ENCODE data around the gene CKB. TPM values are rescaled to one million over a fixed set of nuclear protein-coding genes. Genes with fewer than 3 reads are reported as not detected.

Gene CKB
- total RNA-seq, 1 experiment from 2014 or later, result 28.1 TPM

DNA sequence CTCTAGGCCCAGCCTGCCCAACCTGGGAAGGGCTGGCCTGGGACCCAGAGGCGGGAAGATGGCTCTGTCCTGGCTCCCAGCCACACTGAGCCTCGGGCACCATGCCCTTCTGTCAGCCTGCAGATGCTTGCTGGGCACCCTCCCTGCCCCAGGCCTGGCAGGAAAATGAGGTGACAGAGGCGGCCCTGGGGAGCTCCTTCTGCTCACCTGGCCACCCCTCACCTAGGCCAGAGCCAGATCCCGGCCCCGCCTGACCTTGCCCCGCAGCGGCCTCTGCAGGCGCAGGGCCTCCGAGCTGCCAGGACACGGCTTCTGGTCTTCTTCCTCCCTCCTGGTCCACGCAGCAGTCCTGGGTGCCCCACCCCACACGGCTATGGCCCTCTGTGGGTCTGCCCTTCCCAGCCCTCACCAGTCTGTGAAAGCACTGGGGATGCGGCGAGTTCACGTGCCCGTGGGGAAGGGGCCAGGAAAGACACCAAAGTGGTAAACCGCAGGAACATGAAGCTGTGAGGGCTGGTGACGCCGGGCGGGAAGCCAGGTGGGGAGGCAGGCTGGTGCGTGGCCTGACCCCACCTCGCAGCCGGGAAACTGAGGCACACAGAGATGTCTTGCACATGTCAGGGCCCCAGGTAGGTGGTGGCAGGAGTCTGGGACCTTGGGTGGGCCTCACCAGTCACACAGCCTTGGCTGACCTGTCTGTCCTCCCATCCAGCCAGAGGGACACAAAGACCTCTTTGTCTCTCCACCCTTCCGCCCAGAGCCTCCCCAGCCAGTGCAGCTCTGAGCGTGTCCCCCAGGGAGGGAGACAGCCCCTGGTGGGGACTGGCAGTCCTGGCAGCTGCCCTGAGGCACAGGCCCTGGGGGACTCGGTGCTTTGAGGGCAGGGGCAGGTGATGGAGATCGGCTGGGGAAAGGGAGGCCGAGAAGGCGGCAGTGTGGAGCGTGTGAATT lies 27.0 kb upstream of the CKB start:
- peak; percentile 10 for DNase-seq (ENCODE audit: low read depth)

DNA sequence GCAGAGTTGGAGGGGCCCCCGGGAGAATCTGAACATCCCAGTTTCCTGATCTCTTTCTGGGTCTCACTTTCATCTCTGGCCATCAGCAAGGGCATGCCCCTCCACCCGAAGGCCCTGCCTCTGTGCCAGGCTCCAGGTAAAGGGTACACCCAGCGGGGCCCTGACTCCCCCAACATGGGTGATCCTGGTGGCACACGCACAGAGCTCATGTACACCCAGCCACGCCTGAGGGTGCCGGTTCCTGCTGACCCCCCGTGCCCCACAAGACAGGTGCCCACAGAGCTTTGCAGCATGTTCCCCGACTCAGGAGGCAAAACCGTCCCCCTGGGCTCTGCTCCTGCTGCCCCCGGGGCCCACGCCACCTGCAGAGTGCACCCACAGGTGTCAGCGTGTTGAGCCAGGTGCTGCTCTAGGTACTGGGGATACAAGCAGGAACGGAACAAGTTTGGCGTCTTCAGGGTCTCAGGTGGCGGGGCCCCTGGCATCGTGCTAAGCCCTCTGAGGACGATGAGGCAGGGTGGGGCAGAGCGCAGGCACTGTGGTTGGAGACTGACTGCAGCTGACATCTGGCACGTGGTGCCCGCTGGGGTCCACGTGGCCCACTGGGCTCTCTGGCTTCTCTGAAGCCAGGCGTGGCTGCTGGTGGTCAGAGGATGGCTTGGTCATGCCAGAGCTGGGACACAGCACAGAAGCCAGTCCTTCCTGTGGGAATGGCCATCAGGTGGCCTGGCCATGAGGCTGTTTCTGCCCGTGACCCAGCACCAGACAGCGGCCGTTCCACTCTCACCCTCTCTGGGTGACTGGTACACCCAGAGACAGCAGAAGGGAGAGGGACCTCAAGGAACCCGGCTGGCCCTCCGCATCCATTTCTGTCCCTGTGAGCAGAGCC lies 26.1 kb upstream of the CKB start:
- DNase-seq (ENCODE audit: low read depth), result no peak

DNA sequence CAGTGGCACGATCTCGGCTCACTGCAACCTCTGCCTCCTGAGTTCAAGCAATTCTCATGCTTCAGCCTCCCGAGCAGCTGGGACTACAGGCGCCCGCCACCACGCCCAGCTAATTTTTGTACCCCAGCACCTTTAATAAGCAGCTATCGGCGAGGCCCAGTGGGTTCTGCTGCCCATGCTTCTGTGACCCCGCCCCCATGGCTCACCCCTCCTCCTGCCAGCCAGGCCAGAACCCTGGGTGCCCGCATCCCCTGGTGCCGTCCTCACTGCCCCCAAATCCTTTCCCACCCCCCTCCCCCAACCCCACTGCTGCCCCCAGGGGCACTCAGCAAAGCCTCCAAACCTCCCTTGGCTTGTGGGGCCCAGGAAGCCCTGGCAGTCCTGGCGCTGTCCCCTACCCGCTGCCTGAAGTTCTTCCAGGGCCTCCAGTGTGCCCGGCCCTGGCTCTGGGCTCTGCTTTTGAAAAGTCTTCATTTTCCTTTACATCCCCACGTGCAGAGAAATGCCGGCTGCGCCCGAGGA lies 25.4 kb upstream of the CKB start:
- no peak for DNase-seq (ENCODE audit: low read depth)

DNA sequence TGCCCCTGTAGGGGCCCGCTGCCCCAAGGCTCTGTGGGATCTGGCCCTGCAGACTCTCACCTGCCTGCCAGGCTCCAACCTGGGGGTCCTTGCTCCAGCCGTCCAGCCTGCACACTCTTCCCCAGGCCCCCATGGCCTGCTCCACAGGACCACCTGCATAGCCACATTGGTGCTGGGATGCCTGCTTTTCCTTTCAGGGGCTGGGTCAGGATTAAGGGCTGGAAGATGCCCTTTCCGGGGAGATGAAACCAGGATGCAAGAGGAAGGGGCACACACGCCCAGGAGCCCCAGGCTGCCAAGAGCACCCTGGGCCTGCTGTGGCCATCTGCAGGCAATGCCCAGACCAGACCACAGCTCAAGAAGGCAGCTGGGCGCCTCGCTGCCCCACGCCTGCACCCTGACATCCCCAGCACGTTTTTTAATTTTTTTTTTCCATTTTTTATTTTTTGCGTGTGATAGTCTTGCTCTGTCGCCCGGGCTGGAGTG lies 24.9 kb upstream of the CKB start:
- no peak for DNase-seq (ENCODE audit: low read depth)

DNA sequence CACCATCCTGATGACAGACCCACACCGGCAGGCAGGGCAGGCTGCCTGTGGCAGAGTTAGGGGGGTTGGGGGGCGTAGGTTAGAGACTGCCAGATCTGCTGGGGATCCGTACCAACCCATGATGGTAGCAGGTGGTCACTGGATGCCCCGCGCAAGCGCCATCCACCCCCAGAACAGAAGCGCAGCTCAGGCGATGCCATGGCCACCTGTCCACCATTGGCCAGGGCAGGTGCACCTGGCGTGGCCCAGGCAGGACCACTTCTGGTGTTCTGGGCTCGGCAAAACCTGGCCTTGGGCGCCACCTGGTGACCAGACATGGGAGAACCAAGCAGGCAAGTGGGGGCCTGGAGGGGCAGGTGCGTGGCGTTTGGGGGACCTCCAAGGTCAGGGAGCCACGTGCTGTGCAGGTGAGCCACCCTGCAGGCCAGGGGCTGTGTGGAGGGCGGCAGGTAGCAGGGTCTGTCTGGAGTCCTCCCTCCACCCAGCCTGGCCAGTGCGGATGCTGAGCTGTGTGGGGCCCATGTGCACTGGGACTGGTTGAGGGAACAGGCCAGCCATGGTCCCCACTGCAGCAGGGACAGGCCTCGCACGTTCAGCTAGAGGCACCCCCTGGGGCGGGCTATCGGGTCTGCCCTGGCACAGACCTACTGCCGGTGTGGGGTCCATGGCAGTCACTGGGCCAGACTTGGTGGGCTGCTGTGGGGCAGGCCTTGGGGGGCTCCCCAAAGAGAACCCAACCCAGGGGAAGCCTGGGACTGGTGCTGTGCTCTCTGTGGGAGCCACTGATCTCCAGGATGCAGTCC lies 24.2 kb upstream of the CKB start:
- peak; percentile 74 for DNase-seq (ENCODE audit: low read depth)

DNA sequence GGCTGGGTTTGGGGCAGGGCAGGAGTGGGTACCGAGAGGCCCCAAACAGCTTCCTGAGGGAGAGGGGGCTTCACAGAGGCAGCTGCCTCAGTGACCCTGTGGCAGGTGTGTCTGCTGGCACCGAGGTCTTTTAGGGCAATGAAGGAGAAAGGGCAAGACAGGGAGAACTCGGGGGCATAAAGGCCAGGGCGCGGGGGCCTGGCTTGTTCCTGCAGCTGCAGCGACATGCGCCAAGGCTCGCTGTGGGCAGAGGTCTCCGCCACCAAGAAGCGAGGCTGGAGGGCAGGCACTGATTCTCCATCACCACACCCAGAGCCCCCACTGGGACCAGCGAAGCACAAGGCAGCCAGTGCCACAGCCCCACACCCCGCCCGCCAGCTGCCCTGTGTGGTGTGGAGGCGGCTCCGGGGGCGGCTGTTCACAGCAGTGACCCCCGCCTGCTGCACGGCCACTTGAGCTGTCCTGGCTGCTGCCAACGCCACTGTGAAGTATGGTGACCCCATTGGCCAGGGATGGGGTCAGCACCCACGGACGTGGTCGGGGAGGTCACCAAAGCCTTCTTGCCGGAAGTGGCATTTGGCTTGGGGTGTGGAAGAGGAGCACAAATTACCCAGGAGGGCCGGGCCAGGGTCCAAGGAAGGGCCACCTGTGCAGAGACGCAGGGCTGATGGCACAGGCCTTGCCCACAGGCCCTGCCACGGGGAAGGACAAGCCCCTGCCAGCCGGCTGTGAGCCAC lies 23.5 kb upstream of the CKB start:
- peak; percentile 7 for DNase-seq (ENCODE audit: low read depth)

DNA sequence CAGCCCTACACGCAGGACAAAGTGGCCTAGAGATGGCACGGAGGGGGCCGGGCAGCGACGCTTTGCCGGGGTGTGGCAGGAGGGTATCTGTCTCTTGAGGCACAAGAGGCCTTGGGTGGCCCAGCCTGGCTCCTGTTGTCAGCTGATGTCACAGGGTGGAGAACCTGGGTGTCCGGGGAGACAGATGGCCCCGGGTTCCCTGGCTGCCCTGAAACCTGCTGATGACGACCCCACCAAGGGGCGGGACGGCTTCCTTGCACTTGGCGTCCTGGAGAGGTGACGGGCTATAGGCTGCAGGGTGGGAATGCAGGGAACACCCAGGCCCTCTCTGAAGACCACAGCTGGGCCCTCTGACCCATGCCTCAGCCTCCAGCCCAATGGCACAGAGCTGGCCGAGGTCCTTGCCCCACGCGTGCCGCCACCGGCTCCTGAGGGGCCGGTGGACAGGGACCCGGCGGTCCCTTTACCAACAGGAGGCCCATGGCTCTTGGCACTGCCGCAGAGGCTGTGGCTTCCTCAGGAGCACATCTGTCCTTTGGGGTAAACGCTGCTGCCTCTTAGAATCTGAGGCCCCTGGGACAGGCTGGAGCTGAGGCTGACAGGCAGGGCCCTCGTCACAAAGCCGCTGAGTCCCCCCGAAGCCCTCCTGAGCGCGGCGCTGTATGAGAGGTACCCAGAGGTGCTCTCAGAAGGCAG lies 22.7 kb upstream of the CKB start:
- peak; percentile 5 for DNase-seq (ENCODE audit: low read depth)

DNA sequence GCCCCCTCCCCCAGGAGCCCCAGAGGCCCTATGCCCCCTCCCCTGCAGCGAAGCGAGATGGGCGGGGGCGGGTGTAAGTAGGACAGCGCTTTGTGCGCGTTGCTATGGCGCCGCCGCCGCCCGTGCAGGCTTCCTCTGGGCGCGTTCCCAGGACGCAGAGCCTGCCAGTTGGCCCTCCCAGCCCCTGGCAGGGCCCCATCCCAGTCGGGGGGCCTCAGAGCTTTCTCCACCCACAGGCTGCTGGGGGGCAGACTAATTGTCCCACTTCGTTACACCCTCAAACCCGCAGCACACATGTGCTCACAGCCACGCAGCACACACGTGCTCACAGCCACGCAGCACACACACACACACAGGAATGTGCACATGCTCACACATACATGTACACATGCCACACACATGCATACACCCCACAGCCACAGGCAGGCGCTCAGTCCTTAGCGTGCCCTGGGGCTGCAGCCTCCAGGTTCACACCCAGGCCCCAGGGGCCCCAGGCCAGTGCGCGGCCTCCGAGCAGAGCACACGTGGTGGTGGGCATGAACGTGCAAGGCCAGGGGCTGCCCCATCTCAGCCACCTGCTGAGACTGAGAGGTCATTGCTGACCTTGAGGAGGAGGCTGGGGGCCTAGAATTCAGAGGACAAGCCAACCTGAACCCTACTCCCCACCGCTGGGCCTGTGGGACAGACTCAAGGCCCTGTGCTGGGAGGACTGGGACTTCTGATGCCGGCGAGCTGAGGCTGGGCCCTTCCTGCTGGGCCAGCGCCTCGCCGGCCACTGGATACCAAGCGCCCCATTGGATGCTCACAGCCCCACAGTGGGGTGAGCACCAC lies 22.0 kb upstream of the CKB start:
- peak; percentile 4 for DNase-seq (ENCODE audit: low read depth)

DNA sequence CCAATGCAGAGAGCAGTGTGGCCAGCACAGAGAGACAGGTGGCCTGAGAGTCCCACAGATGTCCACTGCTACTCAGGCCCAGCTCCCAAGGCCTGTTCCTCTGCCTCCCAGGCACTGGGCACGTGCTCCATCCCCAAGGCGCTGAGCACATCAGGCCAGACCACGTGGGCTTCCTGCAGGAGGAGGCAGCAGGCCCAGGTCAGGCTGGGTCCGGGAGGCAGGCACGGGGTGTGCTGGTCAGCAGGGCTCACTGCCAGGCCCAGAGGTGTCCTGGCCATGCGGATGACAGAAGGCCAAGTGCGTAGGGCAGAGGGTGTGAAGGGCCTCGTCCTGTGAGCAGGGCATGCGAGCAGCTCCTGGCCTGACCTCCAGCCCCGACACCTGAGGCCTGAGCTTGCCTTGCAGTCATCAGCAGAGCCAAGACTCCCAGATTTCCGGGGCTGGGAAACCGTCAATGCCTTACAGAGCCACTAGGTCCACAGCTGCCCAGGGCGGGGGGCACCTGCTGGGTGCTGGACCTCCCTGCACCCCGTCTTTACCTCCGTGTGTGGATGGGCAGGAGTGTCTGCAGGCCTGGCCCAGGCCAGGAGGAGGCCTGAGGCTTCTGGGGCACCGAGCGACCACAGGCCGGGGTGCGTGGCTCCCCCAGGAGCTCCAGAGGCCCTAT lies 21.2 kb upstream of the CKB start:
- peak; percentile 20 for DNase-seq (ENCODE audit: low read depth)

DNA sequence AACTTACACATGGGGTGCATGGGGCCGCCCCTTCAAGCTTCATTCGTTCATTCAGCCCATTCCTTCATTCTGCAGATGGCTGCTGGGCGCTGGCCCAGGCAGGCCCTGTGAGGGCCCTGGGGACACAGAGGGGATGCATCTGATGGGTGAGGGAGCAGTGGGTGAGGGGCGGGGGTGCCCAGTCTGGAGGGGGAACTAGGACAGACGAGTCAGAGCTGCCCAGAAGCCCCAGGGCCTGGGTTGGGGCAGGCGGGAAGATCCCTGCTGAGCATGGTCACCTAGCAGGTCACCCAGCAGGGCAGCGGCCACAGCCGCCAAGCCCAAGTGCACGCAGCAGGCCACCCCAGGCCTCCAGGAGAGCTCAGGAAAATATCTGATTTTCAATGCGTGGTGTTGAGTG lies 20.5 kb upstream of the CKB start:
- DNase-seq (ENCODE audit: low read depth), result no peak

DNA sequence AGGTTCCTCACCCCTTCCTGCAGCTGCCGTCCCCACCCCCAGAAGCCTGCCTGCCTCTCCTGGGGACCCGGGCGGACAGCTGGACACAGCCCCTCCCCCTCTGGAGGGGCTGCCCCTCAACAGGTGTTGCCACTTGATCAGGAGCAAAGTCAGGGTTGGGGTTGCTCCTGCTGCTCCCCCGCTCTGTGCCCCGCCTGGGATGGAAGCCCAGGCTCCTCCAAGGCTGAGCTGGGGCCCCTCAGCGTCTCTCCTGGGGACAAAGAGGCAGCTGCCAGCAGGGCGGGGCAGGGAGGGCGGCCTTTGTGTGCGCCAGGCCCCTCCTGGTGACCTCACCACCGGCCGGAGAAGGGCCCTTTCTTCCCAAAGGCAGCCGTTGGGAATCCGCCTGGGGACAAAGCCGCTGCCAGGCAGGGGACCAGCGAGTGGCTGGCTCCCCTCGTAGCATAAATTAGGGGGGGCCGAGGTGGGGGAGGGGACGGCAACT lies 20.0 kb upstream of the CKB start:
- peak; percentile 66 for DNase-seq (ENCODE audit: low read depth)

DNA sequence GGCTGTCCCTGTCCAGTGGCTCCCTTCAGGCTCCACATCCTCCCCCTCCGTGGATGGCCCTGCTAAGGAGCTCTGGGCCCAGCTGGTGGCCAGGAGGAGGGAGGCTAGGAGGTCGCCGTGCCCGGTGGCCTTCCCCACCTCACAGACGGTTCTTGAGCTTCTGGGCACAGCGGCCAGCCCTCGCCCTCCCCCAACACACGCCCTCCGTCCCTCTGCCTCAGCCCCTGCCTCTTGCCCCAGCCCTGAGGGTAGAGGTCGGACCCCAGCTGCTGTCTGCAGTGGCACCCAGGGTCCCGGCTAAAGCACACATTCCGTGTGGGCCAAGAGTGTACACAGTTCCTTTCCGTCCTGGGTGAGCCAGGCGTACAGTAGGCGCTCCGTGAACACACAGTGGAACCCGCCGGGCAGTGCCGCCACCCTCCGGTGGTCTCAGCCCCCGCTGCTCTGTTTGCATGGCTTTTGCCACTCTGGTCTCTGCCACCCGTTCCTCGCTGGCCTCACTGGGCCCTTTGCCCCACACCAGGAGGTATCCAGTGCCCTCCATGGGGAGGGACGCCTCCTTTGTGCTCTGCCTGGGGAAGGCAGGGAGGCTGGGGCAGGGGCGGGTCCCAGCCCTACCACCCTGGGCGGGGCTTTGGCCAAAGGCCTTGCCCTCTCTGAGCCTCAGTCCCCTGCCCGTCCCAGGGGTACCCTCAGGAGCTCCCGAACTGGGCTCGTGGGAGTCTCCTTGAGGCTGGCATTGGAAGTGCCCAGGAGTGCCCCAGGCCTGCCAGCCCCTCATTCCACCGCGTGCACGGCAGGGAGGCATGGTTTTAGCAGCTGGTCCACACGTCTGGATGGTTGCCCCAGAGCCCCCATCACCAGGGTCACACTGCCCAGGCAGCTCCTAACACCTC lies 19.3 kb upstream of the CKB start:
- no peak for DNase-seq (ENCODE audit: low read depth)

DNA sequence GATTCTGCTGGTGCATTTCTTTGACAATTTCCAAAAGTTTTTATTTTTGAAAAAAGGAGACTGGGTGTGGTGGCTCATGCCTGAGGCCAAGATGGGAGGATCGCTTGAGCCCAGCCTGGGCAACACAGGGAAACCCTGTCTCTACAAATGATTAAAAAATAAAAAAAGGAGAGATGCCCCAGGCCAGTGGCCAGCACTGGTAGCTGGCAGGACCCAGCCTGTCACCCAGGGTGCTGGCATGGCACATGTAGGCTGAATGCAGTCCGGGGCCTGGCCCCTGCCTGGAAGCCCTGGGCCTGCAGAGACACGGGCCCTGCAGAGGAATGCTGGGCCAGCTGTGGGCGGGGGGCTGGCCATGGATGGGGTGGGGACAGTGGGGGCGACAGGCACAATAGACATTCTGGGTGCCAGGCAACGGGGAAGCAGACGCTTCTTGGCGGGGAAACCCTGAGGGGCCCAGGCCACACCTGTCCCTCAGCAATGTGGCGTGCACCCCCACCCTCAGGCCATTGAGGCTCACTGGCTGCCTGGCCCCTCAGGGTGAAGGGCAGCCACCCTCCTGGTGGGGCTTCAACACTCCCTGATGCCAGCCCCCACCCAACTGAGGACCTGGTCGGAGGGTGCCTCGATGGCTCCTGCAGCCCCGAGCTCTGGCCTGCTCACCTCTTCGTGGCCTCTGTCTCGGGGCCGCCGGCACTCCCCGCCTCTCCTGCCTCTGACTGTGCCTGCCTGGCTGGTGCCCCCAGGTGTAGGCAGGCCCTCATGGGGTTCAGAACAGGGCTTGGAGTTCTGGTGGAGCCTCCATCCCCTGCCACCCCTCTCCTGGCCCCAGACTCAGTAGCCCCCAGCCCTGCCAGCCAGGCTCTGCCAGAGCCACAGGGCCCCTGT lies 18.4 kb upstream of the CKB start:
- no peak for DNase-seq (ENCODE audit: low read depth)

DNA sequence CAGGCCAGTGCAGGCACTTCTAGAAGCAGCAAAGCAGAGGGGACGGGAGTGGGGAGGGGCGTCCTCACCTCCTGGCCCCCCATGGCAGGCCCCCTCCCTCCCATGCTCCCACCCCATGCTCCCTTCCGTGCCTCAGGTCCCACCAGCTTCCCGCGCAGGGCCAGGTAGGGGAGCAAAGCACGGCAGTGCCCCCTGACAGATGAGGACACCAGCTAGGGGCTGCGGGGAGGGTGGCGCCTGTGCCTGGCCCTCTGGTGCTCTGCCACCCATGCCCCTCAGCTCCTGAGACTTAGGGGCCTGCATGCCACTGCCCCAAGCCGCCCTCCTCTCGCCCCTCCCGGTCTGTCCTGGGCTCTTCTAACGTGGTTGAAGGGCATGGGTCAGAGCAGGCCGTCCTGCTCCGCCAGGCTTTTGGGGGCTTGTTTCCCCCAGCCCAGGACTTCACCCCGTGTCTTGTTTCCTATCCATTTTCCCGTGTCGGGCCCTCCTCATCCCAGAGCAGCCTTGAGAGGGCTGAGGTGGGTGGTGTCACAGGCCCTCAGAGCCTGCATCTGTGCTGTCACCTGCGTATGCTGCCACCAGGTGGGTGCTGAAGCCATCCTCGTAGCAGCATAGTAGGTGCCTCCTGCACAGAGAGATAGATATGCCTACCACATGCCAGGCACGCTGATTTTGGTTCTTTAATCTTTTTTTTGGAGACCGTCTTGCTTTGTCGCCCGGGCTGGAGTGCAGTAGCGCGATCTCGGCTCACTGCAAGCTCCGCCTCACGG lies 16.6 kb upstream of the CKB start:
- no peak for DNase-seq (ENCODE audit: low read depth)

DNA sequence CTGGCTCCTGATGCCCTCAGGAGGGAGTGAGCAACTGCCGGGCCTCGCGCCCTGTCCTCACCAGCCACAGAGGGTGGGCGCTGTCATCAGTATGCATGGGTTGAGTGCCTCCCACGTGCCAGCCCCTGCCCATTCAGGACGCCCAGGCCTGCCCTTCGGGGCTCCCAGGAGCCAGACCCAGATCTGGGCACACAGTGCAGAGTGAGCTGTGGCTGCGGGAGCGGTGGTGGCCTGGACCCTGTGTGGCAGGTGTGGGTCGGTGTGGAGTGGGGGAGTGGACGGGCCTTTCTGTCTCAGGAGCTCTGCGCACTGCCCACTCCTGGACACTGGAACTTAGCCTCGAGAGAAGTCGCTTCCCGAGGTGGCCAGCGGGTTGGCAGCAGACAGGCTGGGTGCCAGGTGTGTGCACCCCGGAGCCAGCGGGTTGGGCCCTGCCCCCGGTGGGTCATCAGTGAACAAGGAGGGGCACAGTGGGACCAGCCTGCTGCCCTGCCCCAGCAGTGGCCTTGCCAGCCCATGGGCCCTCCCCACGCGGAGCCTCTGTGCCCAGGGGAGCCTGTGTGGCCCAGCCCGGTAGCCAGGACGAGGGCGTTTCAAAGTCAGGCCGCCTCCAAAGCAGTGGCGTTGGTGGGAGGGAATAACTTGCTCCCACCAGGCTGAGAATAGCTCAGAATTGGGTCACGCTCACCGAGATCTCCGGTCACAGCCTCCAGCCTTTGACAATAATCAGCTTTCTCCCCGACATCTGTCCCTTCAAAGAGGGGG lies 15.8 kb upstream of the CKB start:
- no peak for DNase-seq (ENCODE audit: low read depth)

Measured in Daoy (cell line).